ENCODE data around the gene LEMD2.

- TF ChIP-seq, protein P1, sequence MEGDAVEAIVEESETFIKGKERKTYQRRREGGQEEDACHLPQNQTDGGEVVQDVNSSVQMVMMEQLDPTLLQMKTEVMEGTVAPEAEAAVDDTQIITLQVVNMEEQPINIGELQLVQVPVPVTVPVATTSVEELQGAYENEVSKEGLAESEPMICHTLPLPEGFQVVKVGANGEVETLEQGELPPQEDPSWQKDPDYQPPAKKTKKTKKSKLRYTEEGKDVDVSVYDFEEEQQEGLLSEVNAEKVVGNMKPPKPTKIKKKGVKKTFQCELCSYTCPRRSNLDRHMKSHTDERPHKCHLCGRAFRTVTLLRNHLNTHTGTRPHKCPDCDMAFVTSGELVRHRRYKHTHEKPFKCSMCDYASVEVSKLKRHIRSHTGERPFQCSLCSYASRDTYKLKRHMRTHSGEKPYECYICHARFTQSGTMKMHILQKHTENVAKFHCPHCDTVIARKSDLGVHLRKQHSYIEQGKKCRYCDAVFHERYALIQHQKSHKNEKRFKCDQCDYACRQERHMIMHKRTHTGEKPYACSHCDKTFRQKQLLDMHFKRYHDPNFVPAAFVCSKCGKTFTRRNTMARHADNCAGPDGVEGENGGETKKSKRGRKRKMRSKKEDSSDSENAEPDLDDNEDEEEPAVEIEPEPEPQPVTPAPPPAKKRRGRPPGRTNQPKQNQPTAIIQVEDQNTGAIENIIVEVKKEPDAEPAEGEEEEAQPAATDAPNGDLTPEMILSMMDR (IDR thresholded peaks at IDR 0.05), result no peak
- TF ChIP-seq EP300 (IDR thresholded peaks at IDR 0.05), result no peak
- TF ChIP-seq POLR2A (IDR thresholded peaks at IDR 0.05; ENCODE audit: low read depth), result no peak
- TF ChIP-seq POLR2AphosphoS5 (IDR thresholded peaks at IDR 0.05), result no peak
Observed at GRCh38 chr6:33809594-33809993, 20.7 kb upstream of the LEMD2 start.

Data from esophagus muscularis mucosa (tissue), 4 donors.